D721Med (cell line): Measurements from ENCODE around the gene ARRB1.
"Not testable (repeated sequence)": the region's sequence is repeated elsewhere in the genome, so short reads cannot be mapped to it uniquely, and the experiment has no call there.

Source experiments
- DNase-seq: peaks from one replicate; pipeline ENCODE4 v3.0.0; 2011; ENCODE audit warnings: low spot score; ENCODE audit not compliant: insufficient read length
- FAIRE-seq: peaks from 2 replicates; lab custom pipeline; 2011; peaks lifted over from hg19 to GRCh38; lab: Jason Lieb, UNC
- TF ChIP-seq, protein P1 (sequence below): IDR thresholded peaks from 2 replicates; pipeline ENCODE4 v1.5.1; 2012; ENCODE audit warnings: mild to moderate bottlenecking, control low read depth; ENCODE audit not compliant: insufficient read depth; ENCODE audit errors: missing control alignments

ARRB1 gene

GRCh38 chr11:75371949-75372876, 20.8 kb upstream of the ARRB1 start:
- TF ChIP-seq, protein P1, sequence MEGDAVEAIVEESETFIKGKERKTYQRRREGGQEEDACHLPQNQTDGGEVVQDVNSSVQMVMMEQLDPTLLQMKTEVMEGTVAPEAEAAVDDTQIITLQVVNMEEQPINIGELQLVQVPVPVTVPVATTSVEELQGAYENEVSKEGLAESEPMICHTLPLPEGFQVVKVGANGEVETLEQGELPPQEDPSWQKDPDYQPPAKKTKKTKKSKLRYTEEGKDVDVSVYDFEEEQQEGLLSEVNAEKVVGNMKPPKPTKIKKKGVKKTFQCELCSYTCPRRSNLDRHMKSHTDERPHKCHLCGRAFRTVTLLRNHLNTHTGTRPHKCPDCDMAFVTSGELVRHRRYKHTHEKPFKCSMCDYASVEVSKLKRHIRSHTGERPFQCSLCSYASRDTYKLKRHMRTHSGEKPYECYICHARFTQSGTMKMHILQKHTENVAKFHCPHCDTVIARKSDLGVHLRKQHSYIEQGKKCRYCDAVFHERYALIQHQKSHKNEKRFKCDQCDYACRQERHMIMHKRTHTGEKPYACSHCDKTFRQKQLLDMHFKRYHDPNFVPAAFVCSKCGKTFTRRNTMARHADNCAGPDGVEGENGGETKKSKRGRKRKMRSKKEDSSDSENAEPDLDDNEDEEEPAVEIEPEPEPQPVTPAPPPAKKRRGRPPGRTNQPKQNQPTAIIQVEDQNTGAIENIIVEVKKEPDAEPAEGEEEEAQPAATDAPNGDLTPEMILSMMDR: no peak
- DNase-seq (no peak), FAIRE-seq (no peak)

DNA sequence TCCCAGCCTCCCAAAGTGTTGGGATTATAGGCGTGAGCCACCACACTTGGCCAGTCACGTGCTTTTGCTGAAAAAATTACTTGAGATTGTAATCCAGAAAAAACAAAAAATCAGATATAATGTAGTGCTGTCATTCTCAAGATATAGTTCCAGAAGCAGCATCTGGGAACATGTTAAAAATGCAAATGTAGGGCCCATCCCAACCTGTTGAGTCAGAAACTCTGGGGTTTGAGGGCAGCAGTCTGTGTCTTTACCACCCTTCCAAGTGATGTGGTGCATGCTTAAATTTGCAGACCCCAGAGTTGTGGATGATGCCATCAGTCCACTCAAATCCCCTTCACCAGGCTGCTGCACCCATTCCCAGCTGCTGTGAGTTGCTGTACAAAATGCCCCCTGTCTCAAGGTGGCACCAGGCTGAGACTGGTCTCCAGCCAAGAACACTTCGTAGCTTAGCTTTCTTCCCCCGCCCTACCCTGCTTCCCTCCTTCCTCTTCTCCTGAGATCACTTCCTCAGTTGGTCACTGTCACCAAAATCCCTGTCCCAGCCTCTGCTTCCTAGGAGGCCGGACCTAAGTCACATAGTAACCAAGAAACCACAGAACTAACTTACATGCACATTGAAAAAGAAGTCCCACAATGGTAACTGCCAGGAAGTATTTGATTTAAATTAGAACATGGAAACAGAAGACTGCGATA, 18.2 kb upstream of the ARRB1 start:
- no peak for DNase-seq
- no peak for FAIRE-seq
- TF ChIP-seq, protein P1: no peak

DNA sequence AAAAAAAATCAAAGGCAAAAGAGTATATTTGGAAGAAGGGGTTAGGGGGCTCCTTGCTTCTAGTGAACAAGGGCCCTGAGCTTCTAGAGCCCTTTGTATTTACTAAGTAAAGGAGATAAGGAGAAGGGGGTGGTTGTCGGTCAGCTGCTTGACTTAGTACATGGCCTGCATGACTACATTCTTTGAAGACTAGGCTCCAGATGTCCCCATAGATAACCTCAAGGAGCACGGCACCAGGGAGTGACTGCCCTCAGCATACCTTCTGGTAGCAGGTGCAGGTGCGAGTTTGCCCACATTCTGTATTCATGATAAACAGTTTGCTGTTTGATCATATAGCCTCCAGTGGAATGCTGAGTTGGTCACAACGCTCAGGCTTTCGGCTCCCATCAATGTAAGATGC, 15.4 kb upstream of the ARRB1 start:
- FAIRE-seq, DNase-seq: not testable (repeated sequence)

DNA sequence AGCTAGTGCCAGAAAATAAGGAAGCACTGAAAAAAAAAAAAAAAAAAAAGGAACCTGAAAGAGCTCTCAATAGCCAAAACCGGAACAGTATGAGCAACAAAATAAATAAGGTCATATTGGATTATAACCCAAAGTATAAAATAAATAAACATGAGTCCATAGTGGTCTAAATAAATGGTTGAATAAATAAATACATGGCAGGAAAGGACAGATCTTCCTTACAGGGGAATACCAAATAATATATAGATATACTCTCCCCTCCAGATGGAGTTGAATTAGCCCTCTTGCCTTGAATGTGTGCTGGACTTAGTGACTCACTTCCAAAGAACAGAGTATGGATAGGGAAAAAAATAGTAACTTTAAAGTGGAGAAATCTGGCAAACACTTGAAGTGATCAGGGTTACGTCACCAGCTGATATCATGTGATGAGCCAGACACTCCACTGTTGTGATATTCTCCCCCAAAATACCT, 14.3 kb upstream of the ARRB1 start:
- TF ChIP-seq, protein P1: no peak
- FAIRE-seq (no peak), DNase-seq (no peak)

DNA sequence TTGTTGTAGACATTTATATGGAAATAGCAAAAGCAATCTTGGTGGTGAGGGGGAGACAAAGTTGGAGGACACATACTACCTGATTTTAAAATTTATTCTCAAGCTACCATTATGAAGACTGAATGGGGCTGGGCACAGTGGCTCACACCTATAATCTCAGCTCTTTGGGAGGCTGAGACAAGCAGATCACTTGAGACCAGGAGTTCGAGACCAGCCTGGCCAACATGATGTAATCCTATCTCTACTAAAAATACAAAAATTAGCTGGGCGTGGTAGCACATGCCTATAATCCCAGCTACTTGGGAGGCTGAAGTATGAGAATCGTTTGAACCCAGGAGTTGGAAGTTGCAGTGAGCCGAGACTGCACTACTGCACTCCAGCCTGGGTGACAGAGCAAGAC, 10.8 kb upstream of the ARRB1 start:
- FAIRE-seq, DNase-seq: not testable (repeated sequence)

GRCh38 chr11:75356613-75357012, 5.2 kb upstream of the ARRB1 start:
- TF ChIP-seq, protein P1: no peak
- FAIRE-seq (no peak), DNase-seq (no peak)

- TF ChIP-seq, protein P1: no peak
- FAIRE-seq: no peak
- DNase-seq: no peak
Observed at GRCh38 chr11:75355051-75355450, 3.6 kb upstream of the ARRB1 start.
